GM18505 (cell line): ENCODE measurements around the gene PHF20.
"Not testable (repeated sequence)": the region's sequence is repeated elsewhere in the genome, so short reads cannot be mapped to it uniquely, and the experiment has no call there.

ENCODE experiments used
- ATAC-seq: cut with Tn5 transposase; IDR thresholded peaks from one replicate; pipeline ENCODE4 v1.9.1; 2021; ENCODE audit not compliant: unreplicated experiment
- POLR2A ChIP-seq: IDR thresholded peaks from 4 replicates; pipeline ENCODE4 v1.6.1; 2011; ENCODE audit warnings: borderline replicate concordance; ENCODE audit not compliant: insufficient read depth, insufficient read length; ENCODE audit errors: extremely low read depth

Gene PHF20

DNA sequence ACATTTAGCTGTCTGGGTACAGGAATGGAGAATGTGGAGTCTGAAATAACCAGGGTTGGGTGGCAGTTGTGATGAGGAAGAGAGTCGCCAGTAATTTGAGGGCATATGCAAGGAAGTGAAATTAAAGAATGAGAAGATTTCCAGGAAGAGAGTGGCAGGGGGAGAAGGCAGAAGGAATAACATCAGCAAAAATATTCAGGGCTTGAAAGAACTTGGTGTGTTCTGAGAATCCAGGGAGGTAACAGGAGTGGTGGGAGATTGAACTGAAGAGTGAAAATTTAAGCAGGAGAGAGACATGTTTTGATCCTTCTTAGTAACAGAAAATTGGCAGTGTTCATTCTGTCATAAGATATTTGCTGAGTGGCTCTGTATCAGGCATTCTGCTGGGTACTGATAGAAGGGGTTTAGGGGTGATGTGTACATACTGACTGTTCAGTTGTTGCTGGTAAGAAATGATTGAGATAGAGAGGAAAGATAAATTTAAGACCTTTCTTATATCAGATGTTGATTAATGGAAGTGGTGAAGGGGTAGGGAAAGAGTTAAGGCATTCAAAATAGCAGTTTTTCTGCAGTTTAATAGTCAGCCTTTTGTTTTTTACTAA is 54.7 kb downstream of the PHF20 start:
- TF ChIP-seq POLR2A: no peak
- no peak for ATAC-seq

GRCh38 chr20:35828434-35828833 is 56.6 kb downstream of the PHF20 start:
- no peak for ATAC-seq

DNA sequence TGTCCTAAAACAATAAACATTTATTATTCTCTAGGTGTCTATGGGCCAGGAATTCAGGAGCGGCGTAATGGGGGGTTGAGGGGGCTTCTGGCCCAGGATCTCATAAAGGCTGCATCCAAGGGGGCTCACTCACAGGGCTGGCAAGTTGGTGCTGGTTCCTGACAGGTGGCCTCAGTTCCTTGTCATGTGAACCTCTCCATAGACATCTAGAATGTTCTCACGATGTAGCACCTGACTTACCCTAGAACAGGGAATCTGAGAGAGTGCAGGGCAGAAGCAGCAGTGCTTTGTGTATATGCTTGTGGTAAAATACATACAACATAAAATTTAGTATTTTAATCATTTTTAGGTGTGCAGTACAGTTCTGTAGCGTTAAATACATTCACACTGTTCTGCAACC is 57.1 kb downstream of the PHF20 start:
- ATAC-seq: no peak
- TF ChIP-seq POLR2A: no peak

More at GRCh38 chr20:35828434-35828833, 56.6 kb downstream of the PHF20 start:
- no peak for TF ChIP-seq POLR2A

DNA sequence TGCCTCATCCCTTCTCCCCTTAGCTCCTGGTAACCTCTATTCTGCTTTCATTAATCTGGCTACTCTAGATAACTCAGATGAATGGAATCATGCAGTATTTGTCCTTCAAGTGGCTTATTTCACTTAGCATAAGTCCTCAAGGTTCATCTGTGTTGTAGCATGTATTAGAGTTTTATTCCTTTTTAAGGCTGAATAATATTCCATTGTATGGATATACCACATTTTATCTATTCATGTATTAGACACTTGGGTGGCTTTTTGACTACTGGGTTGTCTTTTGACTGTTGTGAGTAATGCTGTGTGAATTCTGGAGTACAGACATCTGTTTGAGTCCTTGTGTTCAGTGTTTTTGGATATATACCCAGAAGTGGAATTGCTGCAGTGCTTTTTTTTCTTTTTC is 58.4 kb downstream of the PHF20 start:
- TF ChIP-seq POLR2A: no peak
- ATAC-seq: no peak

DNA sequence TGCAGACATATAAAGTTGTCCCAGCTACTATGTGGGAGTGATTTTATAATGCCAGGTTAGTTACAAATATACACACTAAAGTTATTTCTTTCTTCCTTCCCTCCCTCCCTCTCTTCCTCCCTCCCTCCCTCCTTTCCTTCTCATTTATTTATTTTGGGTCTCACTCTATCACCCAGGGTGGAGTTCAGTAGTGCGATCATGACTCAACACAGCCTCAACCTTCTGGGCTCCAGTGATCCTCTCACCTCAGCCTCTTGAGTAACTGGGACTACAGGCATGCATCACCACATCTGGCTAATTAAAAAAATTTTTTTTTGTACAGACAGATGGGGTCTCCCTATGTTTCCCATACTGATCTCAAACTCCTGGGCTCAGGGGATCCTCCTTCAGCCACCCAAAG is 59.2 kb downstream of the PHF20 start:
- TF ChIP-seq POLR2A: no peak
- no peak for ATAC-seq

DNA sequence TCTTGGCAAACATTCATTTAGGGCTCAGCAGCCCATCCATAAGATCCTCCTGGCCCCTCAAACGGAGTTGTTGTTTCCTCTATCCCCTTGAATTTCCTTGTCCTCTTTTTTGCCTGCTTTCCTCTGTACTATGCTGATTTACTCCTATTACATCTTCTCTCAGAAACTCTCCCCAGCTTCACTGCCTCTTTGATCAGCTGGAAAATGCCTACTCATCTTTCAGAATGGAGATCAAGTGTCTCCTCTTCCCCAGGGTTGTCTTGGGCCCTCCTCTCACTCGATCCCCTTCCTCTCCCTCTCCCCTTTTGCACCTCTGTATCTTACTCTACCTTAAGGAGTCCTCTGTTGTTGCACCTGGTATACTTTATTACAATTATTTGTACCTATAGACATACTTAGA is 60.2 kb downstream of the PHF20 start:
- TF ChIP-seq POLR2A: no peak
- ATAC-seq: no peak

DNA sequence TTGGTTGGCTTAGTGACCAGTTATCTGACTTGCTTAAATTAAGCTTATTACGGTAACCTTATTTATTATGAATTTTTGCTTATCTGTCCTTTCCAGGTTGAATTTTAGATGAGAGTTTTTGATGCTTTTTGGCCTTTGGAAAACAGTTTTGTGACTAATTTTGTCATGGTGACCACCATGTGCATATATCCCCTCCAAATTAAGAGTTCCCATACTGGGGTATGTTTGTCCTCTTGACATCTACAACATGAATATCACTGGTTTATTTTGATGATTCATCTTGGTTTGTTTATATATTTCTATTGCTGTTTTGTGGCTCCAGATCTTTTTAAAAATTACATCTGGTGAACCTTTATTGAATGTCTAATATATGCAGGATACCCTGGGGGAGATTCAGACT is 61.4 kb downstream of the PHF20 start:
- ATAC-seq: no peak
- TF ChIP-seq POLR2A: no peak

DNA sequence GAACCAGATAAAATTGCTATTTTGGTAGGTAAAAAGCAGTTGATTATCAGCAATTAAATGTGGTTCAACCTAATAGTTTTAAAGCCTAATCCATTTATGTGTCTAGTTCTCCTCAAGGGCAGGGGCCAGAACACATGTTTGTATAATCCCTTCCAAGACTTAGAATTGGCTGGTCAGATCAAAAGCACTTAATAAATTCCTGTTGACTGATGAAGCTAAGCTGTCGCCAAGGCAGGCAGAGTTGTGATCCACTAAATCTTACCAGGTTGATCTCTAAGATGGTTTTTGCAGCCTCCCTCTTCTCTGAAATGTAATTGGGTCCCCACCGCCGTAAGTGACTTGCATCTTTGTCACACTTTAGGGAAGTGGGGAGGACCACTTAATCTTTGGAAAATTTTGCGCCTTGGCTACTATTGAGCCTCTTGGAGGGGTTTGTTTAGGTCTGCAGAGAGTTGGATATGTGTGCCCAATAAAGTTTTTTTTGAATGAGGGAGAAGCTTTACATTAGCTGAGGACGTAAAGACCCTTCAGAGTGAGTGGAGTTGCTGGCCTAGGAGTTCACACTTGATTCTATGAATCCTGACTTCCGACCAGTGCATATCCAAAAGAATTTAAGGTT is 65.9 kb downstream of the PHF20 start:
- no peak for TF ChIP-seq POLR2A
- ATAC-seq: no peak

DNA sequence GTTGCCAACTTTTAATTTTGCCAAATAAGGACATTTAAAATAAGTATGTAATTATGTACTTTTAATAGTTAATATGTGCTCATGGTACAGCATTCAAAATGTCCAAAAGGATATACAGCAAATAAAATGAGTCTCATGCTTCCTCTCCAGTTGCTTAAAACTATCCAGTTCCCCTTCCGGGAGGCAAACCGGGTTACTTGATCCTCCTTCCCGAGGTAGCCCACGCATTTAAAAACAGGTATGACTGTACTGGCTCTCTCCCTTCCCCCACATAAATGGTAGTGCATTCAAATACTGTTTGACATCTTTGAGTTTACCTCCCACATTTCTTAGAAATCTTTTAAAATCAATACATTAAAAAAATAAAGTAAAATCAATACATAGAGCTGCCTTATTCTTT is 66.4 kb downstream of the PHF20 start:
- no peak for TF ChIP-seq POLR2A
- ATAC-seq: no peak

DNA sequence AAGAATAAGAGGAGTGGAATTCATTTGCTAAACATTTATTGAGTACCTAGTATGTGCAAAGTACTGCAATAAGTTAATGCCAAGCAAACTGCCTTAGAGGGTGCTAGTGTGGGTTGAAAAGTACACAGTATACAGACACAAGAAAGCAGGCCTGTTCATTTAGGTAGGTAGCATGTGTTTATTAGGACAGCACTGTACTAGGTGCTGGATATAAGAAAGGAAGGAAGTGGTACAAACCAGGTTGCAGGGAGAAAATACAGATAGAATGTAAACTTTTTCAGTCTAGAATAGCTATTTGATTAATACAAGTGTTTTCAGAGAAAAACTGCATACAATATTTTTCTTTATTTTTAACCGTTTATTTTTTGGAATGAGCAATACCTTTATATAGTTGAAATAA is 68.1 kb downstream of the PHF20 start:
- ATAC-seq: no peak
- TF ChIP-seq POLR2A: no peak

GRCh38 chr20:35840421-35840820 is 68.6 kb downstream of the PHF20 start:
- no peak for ATAC-seq
- no peak for TF ChIP-seq POLR2A

GRCh38 chr20:35842361-35842760 is 70.5 kb downstream of the PHF20 start:
- ATAC-seq: no peak
- no peak for TF ChIP-seq POLR2A

- not testable (repeated sequence) for ATAC-seq
Observed at GRCh38 chr20:35843894-35844293, 72.1 kb downstream of the PHF20 start.

DNA sequence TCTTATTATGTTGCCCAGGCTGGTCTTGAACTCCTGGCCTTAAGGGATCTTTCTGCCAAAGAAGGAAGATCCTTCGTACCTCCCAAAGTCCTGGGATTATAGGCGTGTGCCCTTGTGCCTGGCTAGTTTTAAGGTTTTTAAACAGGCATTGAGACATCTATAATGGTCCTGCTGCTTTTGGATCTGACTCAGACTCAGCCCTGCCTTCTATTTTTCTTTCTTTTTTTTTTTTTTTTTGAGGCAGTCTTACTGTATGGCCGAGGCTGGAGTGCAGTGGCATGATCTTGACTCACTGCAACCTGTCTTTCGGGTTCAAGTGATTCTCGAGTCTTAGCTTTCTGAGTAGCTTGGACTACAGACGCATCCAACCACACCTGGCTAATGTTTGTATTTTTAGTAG is 73.7 kb downstream of the PHF20 start:
- ATAC-seq: no peak
- TF ChIP-seq POLR2A: no peak

DNA sequence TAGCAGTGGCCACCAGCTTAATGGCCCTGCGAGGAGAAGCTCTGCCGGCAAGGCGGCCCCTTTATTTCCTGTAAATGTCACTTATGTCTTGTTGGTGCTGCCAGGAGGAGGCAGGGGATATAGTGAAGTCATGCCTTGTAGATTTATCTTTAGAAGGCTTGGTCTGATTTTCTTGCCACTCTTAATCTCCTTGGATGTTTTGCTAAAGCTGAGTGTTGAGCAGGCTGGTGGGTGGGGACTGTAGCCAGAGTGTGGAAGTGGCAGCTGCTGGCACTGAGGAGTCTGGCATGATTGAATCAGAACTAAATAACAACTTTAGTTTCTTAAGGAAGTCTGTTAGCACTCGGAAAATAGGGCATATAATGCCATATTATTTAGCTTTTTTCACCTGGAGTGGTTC is 77.9 kb downstream of the PHF20 start:
- no peak for ATAC-seq
- TF ChIP-seq POLR2A: no peak

GRCh38 chr20:35851659-35852058 is 79.8 kb downstream of the PHF20 start:
- not testable (repeated sequence) for ATAC-seq
